Common myeloid progenitor, CD34-positive (primary cell): ENCODE results near the gene TBC1D21.

ENCODE experiments used
- CTCF ChIA-PET: fragments of 350-600 bp; sonication (Branson Sonifier 250); formaldehyde crosslinking; loops from one replicate; lab custom pipeline; 2021; ENCODE audit warnings: antibody characterized with exemption; lab: Charles Lee
- POLR2A ChIA-PET: fragments of 350-600 bp; sonication (Branson Sonifier 250); formaldehyde crosslinking; loops from one replicate; lab custom pipeline; 2021; ENCODE audit warnings: antibody characterized with exemption; lab: Charles Lee
- DNase-seq, 3 donors: peaks; one replicate each; pipeline versions ENCODE4 v3.0.0 to v3.0.0-alpha.2; 2013
- H3K27ac ChIP-seq, 2 experiments: 1 replicate in 1 of 2; 2 replicates in 1 of 2; pipeline ENCODE4 v1.7.0; 2013; ENCODE audit warnings: inconsistent platforms in 2 of 2, low read length in 2 of 2, mild to moderate bottlenecking in 2 of 2, low read depth in 1 of 2, moderate library complexity in 1 of 2; ENCODE audit not compliant: severe bottlenecking in 2 of 2, insufficient read depth in 1 of 2, poor library complexity in 1 of 2
- H3K27me3 ChIP-seq, 5 experiments: replicated peaks in 2 of 5; 1 replicate in 3 of 5; 2 replicates in 2 of 5; pipeline versions ENCODE4 v1.6.1 to v1.7.0; 2013; ENCODE audit warnings: low read length in 4 of 5, mild to moderate bottlenecking in 2 of 5, moderate library complexity in 2 of 5, inconsistent platforms in 1 of 5; ENCODE audit not compliant: insufficient read depth in 5 of 5, control insufficient read depth in 4 of 5
- H3K36me3 ChIP-seq, 4 experiments: 1 replicate in 2 of 4; 2 replicates in 2 of 4; pipeline versions ENCODE4 v1.6.1 to v1.7.0; 2013; ENCODE audit warnings: low read length in 3 of 4, control low read depth in 1 of 4, mild to moderate bottlenecking in 1 of 4; ENCODE audit not compliant: control insufficient read depth in 4 of 4, insufficient read depth in 4 of 4
- H3K4me1 ChIP-seq, 4 experiments: 1 replicate in 3 of 4; 2 replicates in 1 of 4; pipeline versions ENCODE4 v1.6.1 to v1.7.1; 2013; ENCODE audit warnings: low read length in 3 of 4, mild to moderate bottlenecking in 3 of 4, control low read depth in 1 of 4, inconsistent platforms in 1 of 4, moderate library complexity in 1 of 4; ENCODE audit not compliant: control insufficient read depth in 4 of 4, insufficient read depth in 4 of 4; ENCODE audit errors: control extremely low read depth in 1 of 4
- H3K4me3 ChIP-seq, 7 experiments: 1 replicate in 4 of 7; 2 replicates in 3 of 7; pipeline versions ENCODE4 v1.5.1 to v1.7.0; 2013; ENCODE audit warnings: mild to moderate bottlenecking in 7 of 7, low read length in 6 of 7, moderate library complexity in 6 of 7, inconsistent platforms in 2 of 7, low read depth in 2 of 7, control low read depth in 1 of 7; ENCODE audit not compliant: insufficient read depth in 4 of 7, control insufficient read depth in 1 of 7; ENCODE audit errors: extremely low read depth in 1 of 7
- H3K9me3 ChIP-seq, 5 experiments: 1 replicate in 4 of 5; 2 replicates in 1 of 5; pipeline versions ENCODE4 v1.6.1 to v1.7.1; 2013; ENCODE audit warnings: low read length in 4 of 5, mild to moderate bottlenecking in 2 of 5, inconsistent platforms in 1 of 5, low read depth in 1 of 5, moderate library complexity in 1 of 5; ENCODE audit not compliant: control insufficient read depth in 4 of 5, insufficient read depth in 2 of 5; ENCODE audit errors: control extremely low read depth in 1 of 5
- WGBS: methylation state at CpG from one replicate; pipeline ENCODE4 v1.1.5; 2013; ENCODE audit not compliant: insufficient coverage; 5-methylcytosine and 5-hydroxymethylcytosine counted together

Gene TBC1D21

GRCh38 chr15:73867426-73867825 is 5.9 kb upstream of the TBC1D21 start:
- Histone ChIP-seq H3K4me1 (peaks cover 0 to 13% (median 10%) of the 10 kb centered on the region in 4 experiments), H3K4me3 (no peak overlapping the region), H3K9me3 (peaks cover 0 to 3% (median 0%) of the 10 kb centered on the region in 5 experiments), H3K27ac (no peak overlapping the region), H3K27me3 (peaks cover 0 to 34% (median 15%) of the 10 kb centered on the region in 5 experiments), H3K36me3 (no peaks in the 10 kb centered on the region)
- DNase-seq = no peak
- CTCF ChIA-PET = no interaction called here
- POLR2A ChIA-PET = no interaction called here
- WGBS = 60% methylated on average over 3 of the region's 3 CpGs

DNA sequence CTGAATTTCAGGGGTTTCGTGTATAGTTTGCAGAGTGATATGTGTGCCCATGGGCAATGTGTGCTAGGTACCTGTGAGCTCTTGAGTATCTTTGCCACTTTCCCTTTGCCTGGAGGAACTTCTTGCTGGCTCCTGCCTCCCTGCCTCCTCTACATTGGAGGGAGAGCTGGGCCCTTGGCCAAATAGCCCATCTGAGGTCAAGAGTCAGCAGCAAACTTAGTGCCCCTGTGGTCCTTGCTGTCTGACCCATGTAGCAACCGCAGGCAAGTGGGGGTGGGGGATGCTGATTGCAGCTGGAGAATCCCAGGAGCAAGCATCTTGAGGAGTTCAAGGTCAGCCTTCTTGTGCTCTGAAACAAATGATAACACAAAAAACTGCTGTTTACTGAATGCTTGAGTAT is 5.4 kb upstream of the TBC1D21 start:
- CTCF ChIA-PET = no interaction called here
- DNase-seq = no peak
- 100% methylated on average over 1 of the region's 2 CpGs for WGBS
- peaks cover 0 to 3% (median 0%) of the 10 kb centered on the region in 5 experiments for H3K9me3 ChIP-seq
- peaks cover 0 to 32% (median 14%) of the 10 kb centered on the region in 5 experiments for H3K27me3 ChIP-seq
- no peak overlapping the region for H3K4me3 ChIP-seq
- H3K4me1 ChIP-seq = peaks cover 0 to 13% (median 10%) of the 10 kb centered on the region in 4 experiments
- no peaks in the 10 kb centered on the region for H3K36me3 ChIP-seq
- POLR2A ChIA-PET = no interaction called here
- H3K27ac ChIP-seq = no peak overlapping the region

DNA sequence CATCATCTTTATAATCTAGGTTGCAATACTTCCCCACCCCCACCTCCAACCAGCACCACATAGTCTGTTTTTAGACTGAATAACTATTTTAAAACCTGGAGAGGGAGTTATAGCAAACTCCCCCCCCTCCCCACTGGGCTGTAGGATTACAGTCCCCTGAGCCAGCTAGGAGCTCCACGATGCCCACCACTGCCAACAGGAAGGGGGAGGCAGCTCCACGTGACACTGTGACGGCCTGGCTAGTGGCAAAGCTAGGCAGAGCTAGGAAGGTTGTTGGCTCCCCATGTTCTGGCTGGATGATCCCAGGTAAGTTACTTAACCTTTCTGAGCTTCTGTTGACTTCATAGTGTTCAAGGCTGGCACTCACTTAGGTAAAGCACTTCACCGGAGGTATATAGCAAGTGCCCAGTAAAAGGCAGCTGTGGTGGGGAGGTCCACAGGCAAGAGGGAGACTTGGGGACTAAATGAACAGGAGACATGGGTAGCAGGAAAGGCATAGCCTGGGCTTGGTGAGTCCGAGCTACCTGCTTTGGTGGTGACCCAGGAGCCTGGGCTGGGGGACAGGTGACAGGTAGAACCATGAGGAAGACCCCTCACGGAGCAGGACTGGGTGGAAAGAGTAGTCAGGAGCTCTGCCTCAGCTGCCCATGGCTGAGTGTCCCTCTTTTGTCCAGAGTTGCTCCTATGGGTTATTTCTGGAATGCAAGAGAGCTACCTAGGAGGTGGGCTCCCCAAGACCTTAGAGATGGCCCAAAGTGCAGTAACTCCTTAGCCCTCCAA is 4.0 kb upstream of the TBC1D21 start:
- no peaks in the 10 kb centered on the region for H3K36me3 ChIP-seq
- DNase-seq = no peak
- H3K9me3 ChIP-seq = peaks cover 0 to 3% (median 0%) of the 10 kb centered on the region in 5 experiments
- no peak overlapping the region for H3K4me3 ChIP-seq
- CTCF ChIA-PET = interaction anchor here (0.9 to 1.1 kb wide), 2 partner anchors 10 to 165 kb away, joined by 3 read pairs; no protein-coding TSS in a partner anchor
- peaks cover 0 to 32% (median 14%) of the 10 kb centered on the region in 5 experiments for H3K27me3 ChIP-seq
- POLR2A ChIA-PET = no interaction called here
- 98% methylated on average over 4 of the region's 6 CpGs for WGBS
- H3K4me1 ChIP-seq = peaks cover 0 to 13% (median 10%) of the 10 kb centered on the region in 4 experiments
- no peak overlapping the region for H3K27ac ChIP-seq

GRCh38 chr15:73870700-73871408 is 2.5 kb upstream of the TBC1D21 start:
- H3K9me3 ChIP-seq = no peaks in the 10 kb centered on the region
- H3K27ac ChIP-seq = no peak overlapping the region
- no peaks in the 10 kb centered on the region for H3K36me3 ChIP-seq
- ChIA-PET CTCF (interaction anchor here (0.6 to 1.5 kb wide), 5 partner anchors 9 to 595 kb away, joined by 3 to 4 read pairs (median 3); no protein-coding TSS in a partner anchor), POLR2A (no interaction called here)
- WGBS = 35% methylated on average over 14 of the region's 17 CpGs
- no peak overlapping the region for H3K4me3 ChIP-seq
- peaks cover 0 to 24% (median 12%) of the 10 kb centered on the region in 5 experiments for H3K27me3 ChIP-seq
- DNase-seq = peak; percentile 84 to 90 (median 85)
- H3K4me1 ChIP-seq = peaks cover 0 to 13% (median 10%) of the 10 kb centered on the region in 4 experiments

GRCh38 chr15:73872346-73872745 is 1.0 kb upstream of the TBC1D21 start:
- ChIA-PET POLR2A (interaction anchor here (0.6 kb wide), 1 partner anchor 100 kb away, joined by 4 read pairs; no protein-coding TSS in a partner anchor), CTCF (interaction anchor here (0.7 to 5.6 kb wide), 6 partner anchors 36 to 128 kb away, joined by 3 to 73 read pairs (median 4); partner anchors contain the start of gene LOXL1)
- H3K27ac ChIP-seq = no peak overlapping the region
- H3K9me3 ChIP-seq = no peaks in the 10 kb centered on the region
- DNase-seq = no peak
- 100% methylated on average over 4 of the region's 5 CpGs for WGBS
- H3K4me1 ChIP-seq = peaks cover 0 to 13% (median 10%) of the 10 kb centered on the region in 4 experiments
- H3K4me3 ChIP-seq = no peak overlapping the region
- H3K36me3 ChIP-seq = no peaks in the 10 kb centered on the region
- H3K27me3 ChIP-seq = peaks cover 0 to 12% (median 7%) of the 10 kb centered on the region in 5 experiments

GRCh38 chr15:73873889-73874511 is 636 bp downstream of the TBC1D21 start:
- Histone ChIP-seq H3K4me1 (peaks cover 0 to 13% (median 10%) of the 10 kb centered on the region in 4 experiments), H3K4me3 (no peak overlapping the region), H3K27ac (no peak overlapping the region), H3K27me3 (peaks cover 0 to 10% (median 4%) of the 10 kb centered on the region in 5 experiments), H3K36me3 (no peaks in the 10 kb centered on the region), H3K9me3 (no peaks in the 10 kb centered on the region)
- WGBS = 100% methylated on average over 1 of the region's 6 CpGs
- POLR2A ChIA-PET = no interaction called here
- DNase-seq = peak; percentile 70 to 81 (median 74)
- CTCF ChIA-PET = interaction anchor here (0.7 to 5.6 kb wide), 25 partner anchors 9 to 105 kb away, joined by 3 to 73 read pairs (median 3); partner anchors contain the start of gene LOXL1
